Erythroblast (primary cell): ENCODE results near the gene EPB41.
"Not testable (repeated sequence)": the region's sequence is repeated elsewhere in the genome, so short reads cannot be mapped to it uniquely, and the experiment has no call there.

Experiments used
- DNase-seq, 2 experiments: peaks; one replicate each; lab custom pipeline; 2025; lab: John Stamatoyannopoulos, UW
- GATA1 ChIP-seq: IDR thresholded peaks from 2 replicates; pipeline ENCODE4 v1.6.1; 2011; ENCODE audit warnings: low read depth, mild to moderate bottlenecking, control low read depth, low read length, moderate library complexity
- POLR2A ChIP-seq: IDR thresholded peaks from 2 replicates; pipeline ENCODE4 v1.6.1; 2011; ENCODE audit warnings: mild to moderate bottlenecking, low read length

Gene EPB41

DNA sequence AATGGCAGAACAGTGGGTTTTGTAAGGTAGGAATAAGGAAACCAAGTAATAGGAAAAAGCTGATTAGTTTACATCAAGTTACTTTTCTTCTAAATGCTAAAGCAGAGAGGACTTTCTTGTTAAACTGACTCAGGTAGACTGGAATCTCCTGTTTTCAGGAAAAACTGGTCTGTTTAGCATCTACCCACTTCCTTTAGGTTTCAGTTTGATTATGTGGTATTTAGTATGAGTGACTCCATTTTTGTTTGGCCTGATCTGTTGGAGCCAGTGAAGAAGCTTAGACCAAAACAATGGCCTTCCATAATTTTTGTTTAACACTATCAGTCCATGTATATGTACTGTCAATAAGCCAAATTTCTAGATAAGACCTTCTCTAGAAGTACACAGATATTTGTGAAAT is 88.4 kb downstream of the EPB41 start:
- TF ChIP-seq GATA1 (no peak), POLR2A (no peak)
- no peak for DNase-seq

DNA sequence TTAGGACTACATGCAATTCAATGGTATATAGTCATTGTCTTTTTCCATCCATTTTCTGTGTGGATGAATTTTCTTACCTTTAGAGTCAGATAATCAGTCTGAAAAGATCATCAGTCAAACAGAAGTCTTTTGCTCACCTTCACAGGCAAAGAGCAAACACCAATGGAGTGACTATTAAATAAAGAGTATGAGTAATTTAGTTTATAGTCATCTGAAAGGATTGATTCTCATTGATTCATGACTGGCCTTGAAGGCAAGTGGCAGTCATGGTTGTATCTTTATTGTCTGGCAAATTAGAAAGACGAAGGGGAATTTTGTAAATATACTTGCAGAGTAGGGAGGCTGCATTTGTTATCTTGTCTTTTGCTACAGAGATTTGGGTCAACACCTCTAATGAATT is 89.9 kb downstream of the EPB41 start:
- no peak for DNase-seq
- TF ChIP-seq POLR2A (no peak), GATA1 (no peak)

DNA sequence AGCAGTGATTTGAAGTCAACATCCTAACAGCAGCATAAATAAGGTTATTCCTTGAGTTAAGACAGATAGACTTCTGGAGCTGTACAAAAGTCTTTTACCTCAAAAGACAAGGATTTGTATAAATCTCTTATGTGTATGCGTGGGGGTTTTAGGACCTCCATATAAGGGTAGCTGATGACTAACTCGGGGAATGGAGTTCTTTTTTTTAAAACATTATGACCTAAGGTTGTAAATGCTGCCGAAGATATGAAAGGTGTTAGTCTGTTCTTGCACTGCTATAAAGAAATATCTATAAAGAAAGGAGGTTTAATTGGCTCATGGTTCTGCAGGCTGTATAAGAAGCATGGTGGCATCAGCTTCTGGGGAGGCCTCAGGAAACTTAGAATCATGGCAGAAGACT is 90.4 kb downstream of the EPB41 start:
- DNase-seq: no peak
- TF ChIP-seq GATA1: no peak

DNA sequence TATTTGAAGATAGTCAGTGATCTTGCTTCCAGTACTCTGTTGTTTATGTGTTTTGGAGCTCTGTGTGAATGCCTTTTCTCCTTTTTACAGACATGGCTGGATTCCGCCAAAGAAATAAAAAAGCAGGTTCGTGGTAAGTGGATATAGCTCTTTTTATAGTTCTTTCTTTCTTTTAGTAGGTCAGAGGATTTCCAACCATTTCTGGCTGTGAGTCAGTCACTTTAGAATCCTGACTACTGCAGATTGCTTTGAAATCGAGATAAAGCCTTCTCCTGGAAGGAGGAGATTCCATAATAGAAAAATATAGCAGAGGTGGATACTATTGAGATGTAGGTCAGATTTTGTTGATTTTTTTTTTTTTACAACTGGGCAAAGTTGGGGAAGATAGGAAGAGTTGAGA is 97.4 kb downstream of the EPB41 start:
- DNase-seq: no peak
- TF ChIP-seq GATA1 (no peak), POLR2A (no peak)

DNA sequence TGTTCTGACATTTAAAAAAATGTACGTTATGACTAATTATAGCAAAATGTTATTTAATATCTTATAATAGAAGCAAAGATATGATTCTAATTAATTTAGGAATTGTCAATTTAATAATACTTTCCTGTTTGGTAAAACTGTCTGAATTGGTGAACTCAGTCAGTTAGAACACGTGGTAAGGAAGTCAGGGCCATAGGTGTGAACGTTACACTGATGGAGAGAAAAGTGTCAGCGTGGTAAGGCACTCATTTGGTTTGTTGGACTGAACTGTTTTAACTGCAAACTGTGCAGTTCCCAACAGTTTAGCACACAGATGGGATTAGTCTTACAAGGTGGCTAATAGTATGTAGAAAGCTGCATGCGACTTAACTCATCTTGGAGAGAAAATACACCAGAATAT is 102.9 kb downstream of the EPB41 start:
- TF ChIP-seq POLR2A (no peak), GATA1 (no peak)
- DNase-seq: no peak

DNA sequence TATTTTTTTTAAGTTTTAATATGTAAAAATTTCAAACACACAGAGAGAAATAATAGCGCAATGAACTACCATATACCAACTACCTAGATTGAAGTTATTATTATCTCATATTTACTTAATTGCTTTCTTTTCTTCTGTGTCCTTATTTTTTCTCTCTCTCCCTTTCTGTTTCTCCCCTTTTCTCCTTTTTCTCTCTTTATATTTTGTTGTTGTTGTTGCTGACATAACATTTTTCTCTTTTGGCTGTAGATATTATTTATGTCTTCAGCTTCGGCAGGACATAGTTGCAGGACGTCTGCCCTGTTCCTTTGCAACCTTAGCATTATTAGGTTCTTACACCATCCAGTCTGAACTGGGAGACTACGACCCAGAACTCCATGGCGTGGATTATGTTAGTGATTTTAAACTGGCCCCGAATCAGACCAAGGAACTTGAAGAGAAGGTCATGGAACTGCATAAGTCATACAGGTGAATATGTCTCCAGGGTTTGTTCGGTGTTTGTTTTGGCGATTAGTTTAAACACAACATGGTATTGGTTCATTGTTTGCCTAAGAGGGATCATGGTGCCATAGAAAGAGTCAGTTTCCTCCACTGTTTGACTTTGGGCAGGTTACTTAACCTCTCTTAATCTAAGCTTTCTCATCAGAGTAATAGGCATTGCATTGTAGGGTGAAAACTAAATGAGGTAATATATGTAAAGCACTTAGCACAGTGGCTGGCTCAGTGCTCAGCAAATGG is 103.8 kb downstream of the EPB41 start:
- TF ChIP-seq GATA1: no peak
- DNase-seq: no peak

DNA sequence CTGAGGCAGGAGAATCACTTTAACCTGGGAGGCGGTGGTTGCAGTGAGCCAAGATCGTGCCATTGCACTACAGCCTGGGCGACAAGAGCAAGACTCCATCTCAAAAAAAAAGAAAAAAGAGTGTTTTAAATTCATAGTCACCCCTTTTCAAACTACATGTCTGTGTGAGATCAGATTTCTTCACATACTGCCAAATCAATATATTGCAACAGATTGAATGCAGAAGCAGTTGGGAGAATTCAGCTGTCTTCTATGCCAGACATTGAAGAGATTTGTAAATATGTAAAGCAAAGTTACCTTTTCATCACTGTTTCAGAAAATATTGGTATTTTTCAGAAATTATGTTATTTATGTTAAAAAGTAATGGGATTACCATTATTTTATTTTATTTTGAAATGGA is 108.3 kb downstream of the EPB41 start:
- no peak for DNase-seq
- TF ChIP-seq POLR2A (no peak), GATA1 (no peak)

DNA sequence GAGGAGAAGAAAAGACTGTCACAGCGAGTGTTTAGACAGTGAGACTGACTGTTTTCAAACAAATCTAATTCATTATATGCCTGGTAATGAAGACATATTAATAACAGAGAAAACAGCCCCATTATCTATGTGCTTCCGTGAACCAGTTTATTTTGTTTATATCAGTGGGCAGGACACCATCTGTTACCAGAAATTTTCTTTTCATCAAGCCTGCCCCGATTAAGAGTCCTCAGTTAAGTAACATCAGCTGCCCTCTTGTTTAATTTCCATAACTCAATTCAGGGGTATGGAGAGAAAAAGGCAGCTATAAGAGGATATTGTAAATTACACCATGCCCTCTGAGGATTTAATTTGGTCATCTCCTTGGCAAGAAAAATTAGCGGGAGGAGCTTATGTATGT is 115.3 kb downstream of the EPB41 start:
- TF ChIP-seq GATA1 (no peak), POLR2A (no peak)
- DNase-seq: no peak

DNA sequence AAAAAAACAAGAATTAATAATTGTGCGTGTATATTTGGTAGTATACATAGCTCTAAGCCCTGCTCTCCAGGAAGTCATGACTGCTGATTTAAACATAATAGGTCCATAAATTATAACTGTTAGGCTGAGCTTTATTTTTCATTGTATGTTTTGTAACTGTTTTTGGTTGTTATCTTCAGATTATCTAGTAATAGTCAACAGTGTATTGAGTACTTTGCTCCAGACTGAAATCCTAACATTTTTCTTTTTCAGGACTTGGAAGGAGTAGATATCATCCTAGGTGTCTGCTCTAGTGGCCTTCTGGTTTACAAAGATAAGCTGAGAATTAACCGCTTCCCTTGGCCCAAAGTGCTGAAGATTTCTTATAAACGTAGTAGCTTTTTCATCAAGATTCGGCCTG is 118.5 kb downstream of the EPB41 start:
- DNase-seq: peak; percentile 84 to 87
- no peak for TF ChIP-seq POLR2A

DNA sequence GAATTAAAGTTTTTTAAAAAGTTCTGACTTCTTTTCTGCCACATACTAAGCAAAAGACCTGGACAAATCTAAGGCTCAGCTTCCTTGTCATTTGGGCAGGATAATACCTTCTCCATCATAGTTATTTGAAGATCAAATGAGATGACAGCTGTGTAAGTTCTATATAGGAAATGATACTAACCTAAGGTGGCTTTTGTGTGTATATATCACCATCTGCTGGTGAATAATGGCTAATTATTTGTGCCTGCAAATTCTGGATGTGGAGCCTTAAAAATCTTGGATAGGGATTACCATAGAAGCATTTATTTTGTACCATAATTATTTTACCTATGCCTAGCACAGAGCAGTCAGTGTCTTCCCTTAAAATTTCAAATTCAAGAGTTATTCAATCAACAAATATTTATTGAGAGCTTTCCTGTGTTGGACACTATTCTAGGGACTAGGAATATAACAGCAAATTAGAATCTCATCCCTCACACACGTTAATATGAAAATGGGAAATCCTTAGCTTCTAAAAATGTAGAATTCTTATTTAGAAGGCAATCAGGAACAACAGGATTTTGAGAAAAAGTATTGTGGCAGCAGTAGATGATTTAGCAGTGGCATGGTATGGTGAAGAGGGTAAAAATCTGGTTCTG is 119.6 kb downstream of the EPB41 start:
- peak; percentile 64 to 77 for DNase-seq
- TF ChIP-seq POLR2A: no peak
- TF ChIP-seq GATA1: no peak

DNA sequence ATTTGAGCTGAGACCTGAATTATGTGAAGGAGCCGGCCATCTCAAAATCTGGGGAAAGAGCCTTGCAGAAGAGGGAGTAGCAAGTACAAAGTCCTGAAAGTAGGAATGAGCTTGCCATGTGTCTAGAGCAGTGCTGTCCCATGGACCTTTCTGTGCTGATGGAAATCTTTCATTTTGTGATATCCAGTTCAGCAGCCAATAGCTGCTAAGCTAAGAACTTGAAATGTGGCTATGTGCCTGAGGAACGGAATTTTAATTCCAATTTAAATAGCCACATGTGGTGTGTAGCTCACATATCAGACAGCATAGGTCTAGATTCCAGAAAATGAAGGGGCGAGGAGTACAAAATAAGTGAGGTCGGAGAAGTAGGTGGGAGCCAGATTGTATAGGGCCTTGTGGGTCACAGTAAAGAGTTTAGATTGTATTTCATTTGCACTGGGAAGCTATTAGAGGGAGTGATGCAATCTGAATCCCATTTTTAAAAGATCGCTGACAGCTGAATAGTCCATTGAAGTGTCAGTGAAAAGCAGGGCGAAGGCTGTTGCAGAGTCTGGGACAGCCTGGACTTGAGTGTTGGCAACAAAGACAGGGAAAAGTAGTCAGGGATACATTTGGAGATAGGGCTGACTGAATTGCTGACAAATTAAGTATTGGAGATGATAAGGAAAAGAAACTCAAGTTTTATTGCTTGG is 129.1 kb downstream of the EPB41 start:
- DNase-seq: no peak
- TF ChIP-seq POLR2A: no peak
- TF ChIP-seq GATA1: no peak

DNA sequence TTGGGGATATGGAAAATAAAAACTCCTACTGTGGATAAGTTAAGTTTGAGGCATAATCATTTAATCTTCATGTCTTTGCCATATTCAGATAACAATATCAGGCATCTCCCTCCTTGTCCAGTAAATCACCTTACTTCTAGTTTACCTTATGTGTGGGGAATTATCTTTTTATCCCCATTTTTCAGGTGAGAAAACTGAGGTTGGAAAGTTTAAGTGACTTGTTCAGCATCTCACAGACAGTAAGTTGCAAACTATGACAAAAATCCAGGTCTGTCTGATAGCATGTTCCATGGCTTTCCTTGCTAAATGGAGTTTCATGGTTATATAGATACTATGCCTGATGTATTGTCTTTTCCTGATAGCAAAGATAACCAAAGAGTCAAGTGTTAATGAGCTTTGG is 129.6 kb downstream of the EPB41 start:
- DNase-seq: no peak
- no peak for TF ChIP-seq GATA1
- TF ChIP-seq POLR2A: no peak

DNA sequence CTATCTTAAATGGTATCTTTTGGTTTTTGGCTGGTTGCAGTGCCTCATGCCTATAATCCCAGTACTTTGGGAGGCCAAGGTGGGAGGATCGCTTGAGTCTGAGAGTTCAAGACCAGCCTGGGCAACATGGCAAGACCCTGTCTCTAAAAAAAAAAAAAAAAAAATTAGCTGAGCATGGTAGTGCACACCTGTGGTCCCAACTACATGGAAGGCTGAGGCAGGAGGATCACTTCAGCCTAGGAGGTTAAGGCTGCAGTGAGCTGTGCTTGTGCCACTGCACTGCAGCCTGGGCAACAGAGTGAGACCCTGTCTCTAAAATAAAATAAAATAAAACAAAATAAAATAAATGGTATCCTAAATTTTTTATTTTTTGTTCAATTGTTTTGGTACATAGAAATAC is 131.3 kb downstream of the EPB41 start:
- not testable (repeated sequence) for DNase-seq

DNA sequence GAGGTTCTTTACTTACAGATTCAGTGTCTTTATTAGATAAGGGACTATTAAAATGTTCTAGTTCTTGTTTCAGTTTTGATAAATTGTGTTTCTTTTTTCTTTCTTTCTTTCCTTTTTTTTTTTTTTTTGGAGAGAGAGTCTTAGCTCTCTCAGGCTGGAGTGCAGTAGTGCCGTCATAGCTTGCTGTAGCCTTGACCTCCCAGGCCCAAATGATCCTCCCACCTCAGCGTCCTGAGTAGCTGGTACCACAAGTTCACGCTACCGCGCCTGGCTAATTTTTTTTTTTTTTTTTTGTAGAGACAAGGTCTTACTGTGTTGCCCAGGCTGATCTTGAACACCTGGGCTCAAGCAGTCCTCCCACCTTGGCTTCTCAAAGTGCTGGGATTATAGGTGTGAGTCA is 132.8 kb downstream of the EPB41 start:
- no peak for DNase-seq
- TF ChIP-seq GATA1 (no peak), POLR2A (no peak)

DNA sequence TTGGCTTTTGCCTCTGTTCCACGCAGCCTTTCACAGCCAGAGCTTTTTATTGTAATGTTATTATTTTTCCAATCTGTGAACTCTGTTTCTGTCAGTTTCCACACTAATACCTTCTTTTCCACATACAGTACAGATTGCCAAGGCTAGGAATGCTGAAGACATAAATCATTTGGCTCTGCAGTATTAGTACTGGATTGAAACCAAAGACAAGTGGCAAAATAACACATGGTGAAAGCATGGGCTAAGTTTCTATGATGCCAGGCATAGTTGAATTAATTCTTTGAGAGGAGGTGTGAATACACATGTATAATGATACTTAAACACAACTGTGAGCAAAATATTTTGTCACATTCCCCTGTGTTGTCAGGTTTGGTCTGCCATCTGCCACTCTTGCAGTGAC is 135.8 kb downstream of the EPB41 start:
- DNase-seq: no peak
- TF ChIP-seq POLR2A: no peak
- no peak for TF ChIP-seq GATA1

DNA sequence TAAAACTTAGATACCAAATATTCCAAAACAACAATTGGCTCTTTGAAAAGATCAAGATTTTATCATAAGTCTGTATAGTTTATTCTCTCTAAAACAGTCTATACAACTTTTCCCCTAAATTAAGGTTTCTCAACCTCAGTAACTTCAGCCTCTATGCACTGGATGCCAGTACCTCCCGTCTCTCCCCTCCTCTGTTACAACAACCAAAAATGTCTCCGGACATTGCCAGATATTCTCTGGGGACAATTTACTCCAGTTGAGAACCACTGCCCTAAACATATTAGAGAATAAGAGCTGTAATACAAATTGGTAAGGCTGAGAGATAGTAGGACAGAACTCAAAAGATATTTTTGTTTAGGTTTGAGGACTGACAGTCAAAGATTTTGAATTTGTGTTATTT is 137.7 kb downstream of the EPB41 start:
- TF ChIP-seq POLR2A: no peak
- no peak for TF ChIP-seq GATA1
- DNase-seq: no peak
